ENCODE measurements around the gene RMRP.

GRCh38 chr9:35661756-35662350, 4.0 kb upstream of the RMRP start:
- TF ChIP-seq, protein P1, sequence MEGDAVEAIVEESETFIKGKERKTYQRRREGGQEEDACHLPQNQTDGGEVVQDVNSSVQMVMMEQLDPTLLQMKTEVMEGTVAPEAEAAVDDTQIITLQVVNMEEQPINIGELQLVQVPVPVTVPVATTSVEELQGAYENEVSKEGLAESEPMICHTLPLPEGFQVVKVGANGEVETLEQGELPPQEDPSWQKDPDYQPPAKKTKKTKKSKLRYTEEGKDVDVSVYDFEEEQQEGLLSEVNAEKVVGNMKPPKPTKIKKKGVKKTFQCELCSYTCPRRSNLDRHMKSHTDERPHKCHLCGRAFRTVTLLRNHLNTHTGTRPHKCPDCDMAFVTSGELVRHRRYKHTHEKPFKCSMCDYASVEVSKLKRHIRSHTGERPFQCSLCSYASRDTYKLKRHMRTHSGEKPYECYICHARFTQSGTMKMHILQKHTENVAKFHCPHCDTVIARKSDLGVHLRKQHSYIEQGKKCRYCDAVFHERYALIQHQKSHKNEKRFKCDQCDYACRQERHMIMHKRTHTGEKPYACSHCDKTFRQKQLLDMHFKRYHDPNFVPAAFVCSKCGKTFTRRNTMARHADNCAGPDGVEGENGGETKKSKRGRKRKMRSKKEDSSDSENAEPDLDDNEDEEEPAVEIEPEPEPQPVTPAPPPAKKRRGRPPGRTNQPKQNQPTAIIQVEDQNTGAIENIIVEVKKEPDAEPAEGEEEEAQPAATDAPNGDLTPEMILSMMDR (IDR thresholded peaks at IDR 0.05; ENCODE audit: insufficient read depth, low read length, poor library complexity, severe bottlenecking), result no peak
- no peak for TF ChIP-seq EZH2phosphoT487 (conservative IDR thresholded peaks at IDR 0.05; ENCODE audit: low read length)

Measured in SU-DHL-6 (cell line).